Hematopoietic multipotent progenitor cell treated with erythropoietin and hydrocortisone succinate and interleukin-3 and kit ligand, for 8 days (in vitro differentiated cells): ENCODE data around the gene FAM107B.

Experiments used
- DNase-seq: peaks from one replicate; pipeline ENCODE4 v3.0.0-alpha.2; 2015

The FAM107B gene

DNA sequence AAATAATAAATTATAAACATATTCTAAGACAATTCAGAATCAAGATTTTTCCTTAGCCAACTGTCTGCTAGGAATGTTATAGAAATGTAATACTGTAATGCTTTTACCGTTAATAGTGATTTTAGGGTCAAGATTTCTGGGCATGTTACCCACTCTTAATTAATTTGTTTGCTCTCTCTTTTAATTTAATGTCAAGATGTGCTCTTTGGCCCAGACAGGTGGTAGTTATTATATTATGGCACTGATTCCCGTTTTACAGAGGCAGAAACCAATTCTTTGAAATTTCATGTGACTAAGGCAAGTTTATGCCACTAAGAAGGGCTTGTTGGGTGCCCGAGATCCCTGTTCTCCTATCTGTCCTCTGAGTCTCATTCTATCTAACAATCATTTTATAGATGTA lies 959 bp upstream of the FAM107B start:
- no peak for DNase-seq

DNA sequence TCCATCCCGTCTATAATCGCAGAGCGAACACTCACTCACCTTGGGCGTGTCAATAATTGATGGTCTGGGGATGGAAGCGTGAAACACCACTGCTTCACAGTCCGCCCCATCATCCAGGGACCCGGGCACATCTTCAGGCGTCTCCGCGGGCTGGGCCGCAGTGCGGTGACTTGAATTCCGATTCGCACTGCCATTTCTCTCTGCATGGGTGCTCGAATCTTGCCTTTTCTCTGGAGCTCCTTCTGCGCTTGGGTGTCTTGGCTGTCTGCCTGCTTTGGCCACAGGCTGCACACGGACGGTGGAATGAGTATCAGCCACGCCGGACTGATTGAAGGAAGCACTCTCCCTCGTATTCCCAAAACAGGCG lies 500 bp downstream of the FAM107B start:
- no peak for DNase-seq

DNA sequence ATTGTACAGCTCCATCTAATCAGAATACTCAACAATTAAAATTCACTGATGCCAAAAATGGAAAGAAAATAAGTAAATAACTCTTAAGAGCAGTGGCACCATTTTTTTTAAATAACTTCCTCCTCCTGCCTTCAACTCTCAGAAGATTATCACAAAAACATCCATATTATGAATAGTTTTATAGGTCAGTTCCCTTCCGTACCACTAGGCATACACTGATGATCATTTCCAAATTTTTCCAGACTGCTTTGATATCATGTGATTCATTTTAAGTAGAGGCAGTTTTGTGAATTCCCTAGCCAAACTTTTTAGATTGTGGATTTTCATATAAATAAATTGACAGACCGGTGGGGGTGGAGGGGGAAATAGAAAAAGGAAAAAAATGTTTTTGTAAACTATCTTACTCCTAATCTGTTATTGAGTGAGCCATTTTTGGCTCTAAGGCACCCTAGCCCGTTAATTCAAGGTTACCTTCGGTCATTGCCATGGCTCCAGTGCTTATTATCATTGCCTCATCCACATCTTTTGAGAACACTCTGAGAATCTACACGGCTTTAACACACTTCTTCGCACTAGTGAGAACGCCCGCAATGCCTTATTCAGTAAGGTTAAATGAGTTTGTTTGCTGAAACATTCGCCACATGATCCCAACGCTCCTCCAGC lies 1.0 kb downstream of the FAM107B start:
- no peak for DNase-seq

DNA sequence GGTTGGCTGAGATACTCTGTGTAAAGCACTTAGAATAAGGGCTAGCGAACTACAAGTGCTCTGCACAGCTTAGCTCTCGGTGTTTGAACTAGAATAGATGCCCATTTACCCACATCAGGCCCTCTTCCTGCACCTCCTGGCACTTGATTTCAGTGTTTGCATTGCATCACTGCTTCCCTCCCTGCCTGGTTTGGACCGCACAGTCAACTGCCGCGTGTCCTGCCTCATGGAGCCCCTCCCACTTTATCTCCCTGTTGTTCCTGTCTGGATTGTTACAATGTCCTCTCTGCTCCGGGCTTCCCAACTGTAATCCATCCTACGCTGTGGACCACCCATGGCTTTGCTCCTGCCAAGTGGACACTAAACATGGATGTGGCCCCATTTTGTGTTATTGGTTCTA lies 2.3 kb downstream of the FAM107B start:
- DNase-seq = no peak

DNA sequence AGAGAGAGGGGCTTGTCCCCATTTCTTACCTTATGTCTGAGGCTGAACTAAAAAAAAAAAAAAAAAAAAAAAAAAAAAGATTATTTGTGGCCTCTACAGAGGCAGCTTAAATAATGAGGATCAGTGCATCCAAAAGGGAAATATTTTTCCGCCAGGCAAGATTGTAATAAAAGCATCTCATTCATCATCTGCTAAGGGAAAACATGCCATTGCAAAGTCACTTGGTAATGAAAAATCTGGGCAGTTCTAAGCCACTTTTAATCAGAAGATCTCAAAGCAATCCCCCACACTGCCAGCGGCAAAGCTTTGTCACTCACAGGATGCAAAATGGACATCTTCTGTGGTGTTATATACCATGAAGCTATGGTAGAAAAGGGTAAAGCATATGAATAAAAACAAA lies 3.8 kb downstream of the FAM107B start:
- no peak for DNase-seq

DNA sequence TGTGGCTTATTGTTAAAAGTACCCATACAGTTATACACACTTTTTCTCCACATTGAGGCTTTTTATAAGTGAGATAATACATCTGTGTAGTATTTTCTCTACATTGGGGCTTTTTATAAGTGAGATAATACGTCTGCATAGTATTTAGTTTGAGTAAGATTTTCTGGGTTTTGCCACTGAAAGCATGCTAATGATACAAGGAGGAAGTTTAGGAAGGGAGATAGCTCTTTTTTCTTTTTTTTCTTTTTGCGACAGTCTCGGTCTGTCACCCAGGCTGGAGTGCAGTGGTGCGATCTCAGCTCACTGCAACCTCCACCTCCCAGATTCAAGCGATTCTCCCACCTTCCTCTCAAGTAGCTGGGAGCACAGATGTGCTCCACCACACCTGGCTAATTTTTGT lies 13.3 kb downstream of the FAM107B start:
- DNase-seq = no peak

DNA sequence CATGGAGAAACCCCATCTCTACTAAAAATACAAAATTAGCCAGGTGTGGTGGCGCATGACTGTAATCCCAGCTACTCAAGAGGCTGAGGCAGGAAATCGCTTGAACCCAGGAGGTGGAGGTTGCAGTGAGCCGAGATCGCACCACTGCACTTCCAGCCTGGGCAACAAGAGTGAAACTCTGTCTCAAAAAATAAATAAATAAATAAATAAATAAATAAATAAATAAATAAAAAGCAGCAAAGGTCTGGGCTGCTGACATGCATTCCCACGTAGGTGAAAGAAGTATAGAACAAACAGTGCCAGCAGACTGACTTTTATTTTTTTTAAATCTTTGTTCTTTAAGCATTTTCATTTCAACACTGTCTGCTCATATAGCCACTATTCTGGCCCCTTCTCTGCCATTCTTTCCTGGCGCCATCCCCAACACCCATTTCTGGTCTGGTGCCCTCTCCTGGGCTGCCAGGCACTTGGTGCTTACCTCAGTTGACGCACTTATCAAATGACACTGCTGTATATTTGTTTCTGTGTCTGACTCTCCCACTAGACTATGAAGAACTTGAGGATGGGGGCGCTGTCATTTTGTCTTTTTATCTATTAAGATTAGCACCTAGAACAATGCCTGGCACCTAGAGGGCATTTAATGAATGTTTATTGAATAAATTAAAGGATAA lies 15.6 kb downstream of the FAM107B start:
- DNase-seq = peak; percentile 15

DNA sequence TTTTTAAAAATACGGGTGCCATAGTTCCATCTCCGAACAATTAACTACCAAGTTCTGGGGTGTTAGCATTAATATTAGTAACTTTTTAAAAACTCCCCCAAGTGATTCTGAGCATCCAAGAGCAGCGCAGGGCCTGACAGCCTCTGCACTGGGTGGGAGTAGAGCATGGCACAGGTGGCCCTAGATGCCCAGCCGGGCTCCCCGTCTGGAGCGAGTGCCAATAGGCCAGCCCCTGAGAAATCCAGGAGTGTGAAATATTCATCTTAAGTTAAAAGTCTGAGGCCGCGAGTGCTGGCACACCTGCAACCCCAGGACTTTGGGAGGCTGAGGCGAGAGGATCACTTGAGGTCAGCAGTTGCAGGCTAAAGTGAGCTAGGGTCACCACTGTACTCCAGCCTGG lies 16.2 kb downstream of the FAM107B start:
- no peak for DNase-seq

DNA sequence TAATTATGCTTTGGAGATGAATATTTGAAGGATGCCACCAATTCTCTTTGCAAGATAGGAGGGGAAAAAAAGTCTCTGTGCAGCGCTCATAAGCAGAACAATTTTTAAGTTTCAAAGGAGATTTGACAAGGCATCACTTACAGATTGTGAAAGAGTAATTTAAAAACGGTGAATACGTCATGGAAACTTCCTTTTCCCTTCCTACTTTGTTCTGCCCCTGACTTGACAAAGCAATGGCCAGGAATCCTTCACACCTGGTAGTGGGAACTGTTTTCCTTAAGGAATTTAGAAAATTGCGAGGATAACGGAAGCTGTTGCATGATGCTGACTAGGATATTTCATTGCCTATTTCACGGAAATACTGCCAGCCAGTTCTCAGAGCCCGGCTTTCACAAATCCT lies 16.7 kb downstream of the FAM107B start:
- DNase-seq = no peak

DNA sequence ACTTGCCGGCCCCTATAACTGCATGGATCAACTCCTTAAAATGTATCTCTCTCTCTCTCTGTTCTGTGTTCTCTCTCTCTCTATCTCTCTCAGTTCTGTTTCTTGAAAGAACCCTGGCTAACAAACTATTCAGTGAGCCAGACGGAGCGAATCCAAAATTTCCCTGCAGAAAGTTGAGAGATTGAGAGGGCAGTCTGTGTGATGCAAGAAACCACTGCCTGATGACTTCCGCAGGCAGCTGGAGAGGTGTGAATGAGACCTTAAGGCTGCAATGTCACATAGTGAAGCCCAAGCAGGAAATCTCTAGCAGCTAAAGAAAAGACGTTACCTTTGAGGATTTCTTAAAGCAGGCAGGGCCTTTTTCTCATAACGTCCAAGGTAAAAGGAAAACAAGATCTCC lies 17.3 kb downstream of the FAM107B start:
- no peak for DNase-seq

DNA sequence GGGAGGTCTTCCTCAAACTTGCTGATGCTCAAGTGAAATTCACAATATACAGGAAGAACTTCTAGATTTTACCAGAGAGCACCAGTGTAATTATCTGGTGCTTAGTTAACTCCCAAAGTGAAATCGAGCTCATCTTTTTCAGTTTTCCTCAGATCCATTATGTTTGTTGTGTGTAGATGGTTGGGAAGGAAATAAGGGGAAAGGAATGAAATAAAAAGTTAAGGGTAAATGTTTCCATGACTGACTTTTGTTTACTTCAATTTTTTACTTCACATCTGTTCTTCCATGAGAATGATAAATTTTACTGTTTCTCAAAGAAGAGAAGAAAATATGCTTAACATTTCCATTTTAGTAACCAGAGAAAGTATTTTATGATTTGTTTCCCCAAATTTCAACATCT lies 21.3 kb downstream of the FAM107B start:
- no peak for DNase-seq

DNA sequence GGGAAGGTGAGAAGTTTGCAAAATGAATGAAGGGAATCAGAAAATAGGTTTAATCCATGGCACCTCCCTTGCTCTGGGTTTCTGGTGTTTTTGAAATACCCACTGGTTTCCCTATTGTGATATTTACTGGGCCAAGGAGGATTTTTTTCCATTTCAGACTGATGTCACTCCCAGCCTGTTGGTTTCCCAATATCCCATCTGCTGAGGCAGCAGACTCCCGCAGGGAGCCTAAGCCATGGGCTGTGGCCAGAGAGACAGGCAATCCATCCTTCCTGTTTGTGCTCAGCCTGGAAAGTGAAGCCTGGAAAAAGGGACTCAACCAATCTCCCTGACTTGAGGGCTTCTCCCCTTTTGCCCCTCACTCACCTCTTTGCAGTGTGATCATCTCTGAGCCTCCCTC lies 22.8 kb downstream of the FAM107B start:
- no peak for DNase-seq

DNA sequence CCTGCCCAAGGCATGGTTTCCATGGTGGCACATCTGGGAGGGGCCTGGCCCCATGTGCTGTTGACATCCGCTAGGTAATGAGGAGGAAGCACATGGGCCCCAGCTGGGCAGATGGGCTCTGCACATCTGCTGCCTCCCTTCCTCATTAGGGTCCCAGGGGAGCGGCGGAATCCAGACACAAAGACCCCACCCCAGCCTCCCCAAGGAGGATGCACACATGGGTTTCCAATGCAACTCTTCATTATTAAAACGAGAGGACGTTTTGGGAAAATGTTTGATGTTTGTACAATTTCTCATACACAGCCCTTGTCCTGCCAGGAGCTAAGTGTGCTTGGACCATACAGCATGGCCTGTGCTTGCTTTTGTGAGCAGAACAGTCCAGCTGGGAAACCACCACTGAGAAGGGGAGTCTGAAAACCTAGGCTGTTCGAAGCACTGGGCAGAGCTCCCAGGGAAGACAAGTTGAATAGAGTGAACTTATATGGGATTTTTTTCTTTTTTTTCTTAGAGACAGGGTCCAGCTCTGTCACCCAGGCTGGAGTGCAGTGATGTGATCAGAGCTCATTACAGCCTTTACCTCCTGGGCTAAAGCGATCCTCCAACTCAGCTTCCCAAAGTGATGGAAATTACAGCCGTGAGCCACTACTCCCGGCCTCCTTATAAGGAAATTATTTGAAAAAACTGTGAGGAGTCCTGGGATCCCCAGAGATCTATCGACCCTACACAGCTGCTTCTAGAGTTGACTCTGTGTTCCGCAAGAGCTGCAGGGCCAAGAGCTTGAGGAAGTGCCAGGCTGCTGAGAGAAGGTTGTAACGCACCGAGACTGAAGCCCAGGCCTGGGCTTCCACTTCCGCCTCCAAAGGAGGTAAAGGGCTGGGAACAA lies 23.4 kb downstream of the FAM107B start:
- no peak for DNase-seq

DNA sequence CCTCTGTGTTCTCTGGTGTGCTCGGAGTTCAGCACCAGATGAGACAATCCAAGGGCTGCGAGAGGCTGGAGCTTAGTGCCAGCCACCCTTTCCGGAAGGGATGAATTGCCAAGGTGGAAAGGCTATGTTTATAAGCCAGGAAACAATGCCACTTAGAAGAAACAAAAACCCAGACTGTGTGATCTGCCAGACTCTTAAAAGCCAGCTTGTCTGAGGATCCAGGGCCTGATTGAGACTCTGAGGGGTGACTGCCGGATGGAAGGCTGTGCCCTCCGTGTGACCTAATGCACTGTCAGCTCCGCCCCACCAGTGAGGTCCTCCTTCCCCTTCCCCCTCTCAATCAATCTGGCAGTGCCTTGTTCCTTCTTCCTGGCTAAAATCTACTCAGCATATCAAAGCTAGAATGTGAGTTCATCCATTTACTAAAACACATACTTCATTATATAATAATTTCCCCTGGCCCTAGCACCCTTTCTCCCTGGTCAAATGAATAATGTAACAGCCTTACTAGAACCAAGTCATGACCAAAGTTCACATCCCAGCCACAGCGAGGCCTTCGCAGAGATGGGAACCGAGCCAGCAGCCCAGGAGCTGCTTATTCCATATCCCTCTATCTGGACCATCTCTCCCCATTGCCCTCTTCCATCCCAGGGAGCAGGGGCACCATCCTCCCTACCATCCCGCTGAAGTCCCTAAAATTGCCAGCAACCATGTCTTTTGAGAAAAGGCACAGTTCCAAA lies 25.5 kb downstream of the FAM107B start:
- no peak for DNase-seq

DNA sequence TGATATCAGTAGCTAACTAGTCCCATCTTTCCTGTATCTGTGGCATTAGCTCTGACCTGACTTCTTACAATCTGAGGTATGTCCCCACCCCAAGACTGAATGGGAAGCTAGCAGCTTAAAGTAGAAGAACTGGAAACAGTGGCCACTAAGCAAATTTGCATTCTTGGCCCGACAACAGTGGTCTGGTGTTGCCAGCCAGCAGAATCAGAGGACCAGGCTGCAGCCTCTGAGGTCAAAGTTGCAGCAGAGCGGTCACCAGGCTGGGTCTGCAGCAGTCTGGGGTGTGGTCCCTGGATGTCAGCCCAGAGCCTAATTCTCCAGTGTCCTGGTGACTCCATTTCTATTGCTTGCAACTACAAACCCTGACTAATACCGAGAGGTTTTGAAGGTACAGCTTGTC lies 26.3 kb downstream of the FAM107B start:
- DNase-seq = no peak

DNA sequence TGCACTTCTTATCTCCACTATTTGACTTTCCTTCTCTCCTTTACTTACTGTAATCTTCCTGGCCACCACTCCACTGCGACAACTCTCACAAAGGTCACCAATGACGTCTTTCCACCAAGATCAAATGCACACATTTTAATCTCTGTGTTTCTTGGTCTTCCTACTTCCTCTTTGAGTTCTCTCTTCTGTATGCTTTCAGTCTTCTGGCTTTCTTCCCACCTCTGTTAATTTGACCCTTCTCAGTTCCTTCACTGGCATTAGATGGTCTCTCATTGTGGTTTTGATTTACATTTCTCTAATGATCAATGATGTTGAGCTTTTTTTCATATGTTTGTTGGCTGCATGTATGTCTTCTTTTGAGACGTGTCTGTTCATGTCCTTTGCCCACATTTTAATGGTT lies 31.9 kb downstream of the FAM107B start:
- peak; percentile 4 for DNase-seq

DNA sequence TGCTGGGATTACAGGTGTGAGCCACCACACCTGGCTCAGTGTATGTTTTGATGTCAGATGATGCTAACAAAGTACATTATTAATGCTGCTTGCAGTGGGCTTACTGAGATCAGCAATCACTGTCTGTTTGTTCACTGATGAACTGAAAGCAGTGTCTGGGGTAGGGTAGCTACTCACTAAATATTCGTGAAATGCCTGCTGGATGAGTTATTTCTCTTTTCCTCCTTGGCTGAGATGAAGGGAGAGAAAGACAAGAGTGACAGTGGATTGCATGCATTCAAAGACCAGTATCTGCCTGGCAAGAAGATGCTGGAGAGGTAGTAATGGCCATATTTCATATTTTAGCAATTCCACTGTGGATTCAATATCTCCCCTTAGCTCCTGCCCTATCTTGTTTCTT lies 32.3 kb downstream of the FAM107B start:
- no peak for DNase-seq

DNA sequence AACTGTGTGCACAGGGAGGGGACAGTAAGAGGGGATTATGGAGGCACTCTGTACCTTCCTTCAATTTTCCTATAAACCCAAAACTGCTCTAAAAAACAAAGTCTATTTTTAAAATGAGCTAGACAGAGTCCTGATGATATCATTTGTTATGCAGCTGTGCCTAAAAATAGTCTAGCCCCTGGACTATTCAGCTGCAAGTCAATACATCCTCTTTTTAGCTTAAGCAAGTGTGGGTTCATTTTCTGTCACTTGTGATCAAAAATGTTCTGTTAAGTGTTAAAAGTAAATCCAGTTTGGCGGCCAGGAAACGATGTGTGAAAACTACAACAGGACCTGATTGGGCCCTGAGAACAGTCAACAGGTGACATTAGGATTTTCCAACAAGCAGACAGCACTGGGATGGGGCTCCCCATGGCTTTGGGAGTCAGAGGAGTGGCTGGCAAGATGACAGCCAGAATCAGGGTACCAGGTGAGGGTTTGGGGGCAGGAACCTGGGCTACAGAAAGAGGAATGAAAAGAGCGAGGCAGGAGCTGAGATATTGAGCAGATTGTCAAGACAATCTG lies 33.9 kb downstream of the FAM107B start:
- no peak for DNase-seq

DNA sequence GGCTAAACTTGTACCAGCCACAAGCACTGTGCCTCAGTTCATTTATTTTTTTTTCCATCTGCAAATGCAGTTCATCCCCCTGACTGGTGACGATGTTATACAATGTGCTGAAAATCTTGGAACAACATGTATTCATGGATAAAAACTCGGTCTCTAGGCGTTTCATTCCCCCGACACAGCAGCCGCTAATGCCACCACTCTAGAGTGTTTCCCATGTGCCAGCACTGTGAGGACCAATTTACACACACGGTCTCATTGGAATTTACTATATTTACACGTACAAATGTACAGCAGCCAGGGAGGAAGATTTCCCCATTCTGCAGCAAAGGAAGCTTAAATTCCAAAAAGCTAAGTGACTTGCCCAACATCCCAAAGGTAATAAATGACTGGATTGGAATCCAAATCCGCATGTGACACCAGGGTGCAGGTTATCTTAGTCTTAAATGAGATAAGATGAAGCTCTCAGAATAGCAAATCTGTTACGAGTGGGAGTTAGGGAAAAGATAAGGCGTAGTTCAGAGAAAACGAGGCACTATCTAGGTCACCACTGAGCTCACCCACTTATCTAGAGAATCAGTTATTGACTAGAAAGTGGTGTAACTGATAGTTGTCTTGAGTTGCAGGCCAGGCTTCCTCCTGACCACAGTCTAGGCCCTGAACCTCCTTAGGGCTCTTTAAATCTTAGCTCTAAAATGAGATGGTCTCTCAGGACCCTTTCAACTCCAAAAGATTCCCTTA lies 36.7 kb downstream of the FAM107B start:
- no peak for DNase-seq

DNA sequence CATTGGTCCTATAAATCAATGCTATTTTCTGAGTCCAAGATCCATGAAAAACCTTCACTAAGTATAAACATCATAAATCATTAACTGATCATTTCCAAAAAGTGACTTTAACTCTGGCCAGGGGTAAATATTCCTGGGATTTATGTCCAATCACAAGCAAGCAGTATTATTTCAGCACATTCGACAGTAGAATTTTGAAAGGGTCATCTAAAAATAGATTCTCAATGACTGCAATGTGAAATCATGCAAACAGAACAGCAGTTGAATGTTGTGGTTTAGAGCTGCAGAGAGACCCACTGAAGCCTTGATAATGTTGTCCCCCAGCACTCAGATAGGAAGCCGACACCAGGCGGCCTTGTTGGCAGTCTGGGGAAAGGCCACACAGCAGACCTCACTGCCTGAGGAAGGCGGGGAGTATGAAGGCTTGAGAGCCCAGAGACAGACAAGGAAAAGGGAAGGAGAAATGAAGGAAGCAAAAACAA lies 38.1 kb downstream of the FAM107B start:
- peak; percentile 15 for DNase-seq

DNA sequence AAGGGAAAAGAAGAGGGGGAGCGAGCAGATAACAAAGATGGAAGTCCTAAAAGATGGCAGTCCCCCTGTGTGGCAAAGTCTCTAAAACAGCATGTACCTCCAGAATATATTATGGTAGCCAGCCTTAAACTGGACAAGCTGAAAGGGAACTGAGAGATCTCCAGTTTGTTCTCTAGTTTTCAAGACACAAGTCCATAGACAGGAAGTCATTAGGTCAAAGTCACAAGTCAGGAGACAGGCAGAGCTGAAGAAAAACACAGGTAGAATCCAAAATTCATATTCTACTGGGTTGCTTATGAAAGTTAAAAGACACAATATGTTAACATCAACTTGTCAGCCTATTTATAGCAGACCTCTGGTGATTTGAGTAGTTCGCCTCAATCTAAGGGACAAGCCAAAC lies 38.7 kb downstream of the FAM107B start:
- DNase-seq = no peak

DNA sequence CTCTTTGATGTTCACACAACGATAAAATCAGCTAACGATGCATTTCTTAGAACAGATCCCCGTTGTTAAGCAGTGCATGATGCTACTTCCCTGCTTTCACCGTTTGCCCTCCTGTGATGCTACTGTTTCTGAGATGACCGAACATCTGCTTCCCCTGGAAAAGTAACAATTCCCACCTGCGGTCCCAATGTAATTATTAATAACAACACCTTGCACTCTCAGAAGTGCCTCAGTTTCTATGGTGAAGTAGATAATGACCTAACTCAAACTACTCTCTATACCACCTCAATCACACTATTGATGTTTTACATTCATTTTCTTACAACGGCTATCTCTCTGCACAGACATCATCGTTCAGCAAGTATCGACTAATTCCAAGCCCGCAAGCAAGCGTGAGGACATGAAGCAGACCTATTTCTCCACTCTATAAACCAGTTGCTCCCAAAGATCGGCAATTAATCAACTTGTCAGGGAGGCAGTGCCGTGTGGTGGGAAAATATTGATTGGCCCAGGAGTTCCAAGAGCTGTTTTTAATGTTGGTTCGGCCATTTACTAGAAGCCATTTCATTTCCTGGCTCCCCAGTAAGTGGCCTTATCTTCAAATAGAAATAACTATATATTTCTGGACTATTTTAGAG lies 42.7 kb downstream of the FAM107B start:
- no peak for DNase-seq
